Natural killer cell treated with Interleukin-12 subunit alpha and Interleukin-12 subunit beta and Interleukin-15 and Interleukin-18, amount 100 ng/mL, for 72 hours (primary cell): ENCODE results near the gene ATF1. TPM values are rescaled to one million over a fixed set of nuclear protein-coding genes. Genes with fewer than 3 reads are reported as not detected.
"Not testable (repeated sequence)": the region's sequence is repeated elsewhere in the genome, so short reads cannot be mapped to it uniquely, and the experiment has no call there.

ENCODE experiments used
- ATAC-seq, 2 donors: fragments of 150-1000 bp; cut with Tn5 transposase in 1 of 2; sonication (Bioruptor Pico), chemical (Tn5 transposase) in 1 of 2; 2 replicates each; pipeline ENCODE4 v1.10.0; 2021
- DNase-seq: peaks from one replicate; pipeline ENCODE4 v3.0.0; 2022; ENCODE audit warnings: low spot score
- H3K27ac Mint-ChIP-seq, 2 donors: 1 replicate in 1 of 2; 2 replicates in 1 of 2; pipeline ENCODE4 v1.8.0; 2022; ENCODE audit warnings: mixed read lengths in 2 of 2, mild to moderate bottlenecking in 1 of 2, moderate library complexity in 1 of 2
- H3K27me3 Mint-ChIP-seq, 2 donors: 1 replicate in 1 of 2; 2 replicates in 1 of 2; pipeline ENCODE4 v1.8.0; 2022; ENCODE audit warnings: mixed read lengths in 2 of 2
- H3K36me3 Mint-ChIP-seq: one replicate; pipeline ENCODE4 v1.8.0; 2022; ENCODE audit warnings: mixed read lengths
- H3K4me1 Mint-ChIP-seq, 2 donors: 1 replicate in 1 of 2; 2 replicates in 1 of 2; pipeline ENCODE4 v1.8.0; 2022; ENCODE audit warnings: low read depth in 2 of 2, mixed read lengths in 2 of 2, mild to moderate bottlenecking in 1 of 2
- H3K4me3 Mint-ChIP-seq: one replicate; pipeline ENCODE4 v1.8.0; 2022; ENCODE audit warnings: mixed read lengths
- H3K9me3 Mint-ChIP-seq: 2 replicates; pipeline ENCODE4 v1.8.0; 2022; ENCODE audit warnings: mixed read lengths
- total RNA-seq, 2 donors: library from RNA; stranded (reverse); gene quantifications; one replicate each; pipeline ENCODE4 v1.2.3, GENCODE V29; 2022

ATF1 gene
- total RNA-seq, 2 donors from 2014 or later = 35.4 to 37.3 TPM

DNA sequence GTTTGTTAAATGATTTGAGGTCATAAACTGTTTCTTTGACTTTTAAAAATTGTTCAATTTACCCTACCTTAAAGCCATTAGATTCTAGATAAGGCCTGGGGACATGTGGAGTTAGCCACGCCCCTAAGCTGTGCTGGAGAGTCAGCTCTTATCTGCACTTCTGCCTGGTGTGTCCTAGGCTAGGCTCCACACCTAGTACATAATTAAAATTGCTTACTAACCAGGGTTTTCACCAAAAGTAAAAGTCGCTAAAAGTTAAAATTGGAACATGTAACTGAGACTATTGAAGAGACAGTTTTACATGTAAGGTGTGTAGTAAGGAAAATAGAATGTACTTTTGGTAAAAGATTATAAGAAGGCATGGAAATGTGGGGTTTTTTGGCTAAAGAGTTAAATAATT lies 4.9 kb downstream of the ATF1 start:
- not testable (repeated sequence) for DNase-seq, H3K27me3 Mint-ChIP-seq, H3K4me3 Mint-ChIP-seq, H3K9me3 Mint-ChIP-seq, H3K36me3 Mint-ChIP-seq, ATAC-seq, H3K27ac Mint-ChIP-seq
- peaks cover 10 to 25% of the 10 kb centered on the region in 2 donors for H3K4me1 Mint-ChIP-seq

GRCh38 chr12:50771409-50771808 lies 7.5 kb downstream of the ATF1 start:
- no peaks in the 10 kb centered on the region for H3K27me3 Mint-ChIP-seq
- H3K9me3 Mint-ChIP-seq = no peaks in the 10 kb centered on the region
- H3K36me3 Mint-ChIP-seq = peaks cover 4% of the 10 kb centered on the region
- ATAC-seq = no peak
- DNase-seq = no peak
- H3K4me3 Mint-ChIP-seq = no peak overlapping the region
- H3K4me1 Mint-ChIP-seq = peaks cover 0 to 17% of the 10 kb centered on the region in 2 donors
- no peak overlapping the region for H3K27ac Mint-ChIP-seq

DNA sequence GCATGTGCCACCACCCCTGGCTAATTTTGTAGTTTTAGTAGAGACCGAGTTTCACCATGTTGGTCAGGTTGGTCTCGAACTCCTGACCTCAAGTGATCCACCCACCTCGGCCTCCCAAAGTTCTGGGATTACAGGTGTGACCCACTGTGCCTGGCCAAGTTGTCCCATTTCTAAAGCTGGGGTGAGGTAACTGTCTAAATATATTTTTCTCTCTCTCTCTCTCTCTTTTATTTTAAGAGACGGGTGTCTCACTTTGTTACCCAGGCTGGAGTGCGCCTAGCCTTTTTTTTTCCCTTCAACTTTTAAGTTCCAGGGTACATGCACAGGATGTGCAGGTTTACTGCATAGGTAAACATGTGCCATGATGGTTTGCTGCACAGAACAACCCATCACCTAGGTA lies 8.6 kb downstream of the ATF1 start:
- DNase-seq (no peak), ATAC-seq (no peak)
- H3K9me3 Mint-ChIP-seq = no peaks in the 10 kb centered on the region
- no peak overlapping the region for H3K4me3 Mint-ChIP-seq
- H3K27ac Mint-ChIP-seq = no peak overlapping the region
- no peaks in the 10 kb centered on the region for H3K27me3 Mint-ChIP-seq
- H3K36me3 Mint-ChIP-seq = peaks cover 4% of the 10 kb centered on the region
- H3K4me1 Mint-ChIP-seq = peaks cover 0 to 14% of the 10 kb centered on the region in 2 donors

GRCh38 chr12:50772877-50773276 lies 9.0 kb downstream of the ATF1 start:
- Mint-ChIP-seq H3K9me3 (no peaks in the 10 kb centered on the region), H3K4me3 (no peak overlapping the region), H3K27ac (no peak overlapping the region), H3K27me3 (no peaks in the 10 kb centered on the region), H3K4me1 (peaks cover 0 to 14% of the 10 kb centered on the region in 2 donors), H3K36me3 (peaks cover 4% of the 10 kb centered on the region)
- no peak for ATAC-seq
- no peak for DNase-seq

GRCh38 chr12:50775251-50775650 lies 11.3 kb downstream of the ATF1 start:
- Mint-ChIP-seq H3K9me3 (no peaks in the 10 kb centered on the region), H3K4me3 (no peak overlapping the region), H3K27me3 (no peaks in the 10 kb centered on the region)

GRCh38 chr12:50776749-50777728 lies 13.1 kb downstream of the ATF1 start:
- no peak for ATAC-seq
- Mint-ChIP-seq H3K9me3 (no peaks in the 10 kb centered on the region), H3K27me3 (no peaks in the 10 kb centered on the region), H3K27ac (no peak overlapping the region), H3K4me3 (no peak overlapping the region), H3K4me1 (peaks cover 4 to 12% of the 10 kb centered on the region in 2 donors), H3K36me3 (no peaks in the 10 kb centered on the region)
- DNase-seq = no peak

More at GRCh38 chr12:50775251-50775650, 11.3 kb downstream of the ATF1 start:
- no peak for DNase-seq
- H3K4me1 Mint-ChIP-seq = peaks cover 4 to 16% of the 10 kb centered on the region in 2 donors
- no peak for ATAC-seq
- H3K27ac Mint-ChIP-seq = no peak overlapping the region
- peaks cover 4% of the 10 kb centered on the region for H3K36me3 Mint-ChIP-seq

DNA sequence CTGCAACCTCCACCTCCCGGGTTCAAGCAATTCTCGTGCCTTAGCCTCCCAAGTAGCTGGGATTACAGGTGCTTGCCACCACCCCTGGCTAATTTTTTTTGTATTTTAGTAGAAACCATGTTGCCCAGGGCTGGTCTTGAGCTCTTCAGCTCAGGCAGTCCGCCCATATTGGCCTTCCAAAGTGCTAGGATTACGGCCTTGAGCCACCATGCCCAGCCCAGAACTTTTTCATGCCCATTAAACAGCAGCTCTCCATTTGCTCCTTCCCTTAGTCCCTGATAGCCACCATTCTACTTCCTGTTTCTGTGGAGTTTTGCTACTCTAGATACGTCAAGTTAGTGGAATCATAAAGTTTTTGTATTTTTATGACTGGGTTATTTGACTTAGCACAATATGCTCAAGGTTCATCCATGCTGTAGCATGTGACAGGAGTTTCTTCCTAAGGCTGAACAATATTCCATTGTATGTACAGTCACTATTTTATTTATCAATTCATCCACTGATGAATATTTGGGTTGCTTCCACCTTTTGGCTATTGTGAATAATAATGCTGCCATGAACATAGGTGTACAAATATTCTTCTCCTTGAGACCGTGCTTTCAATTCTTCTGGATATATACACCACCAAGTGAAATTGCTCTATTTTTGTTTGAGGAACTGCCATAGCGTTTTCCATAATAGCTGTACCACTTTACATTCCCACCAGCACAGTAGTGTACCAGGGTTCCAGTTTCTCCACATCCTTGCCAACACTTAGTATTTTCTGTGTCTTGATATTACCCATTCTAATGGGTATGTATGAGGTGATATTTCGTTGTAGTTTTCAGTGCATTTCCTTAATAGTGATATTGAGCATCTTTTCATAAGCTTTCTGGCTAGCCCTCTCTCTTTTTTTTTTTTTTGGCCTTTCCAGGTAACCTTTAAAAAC lies 15.0 kb downstream of the ATF1 start:
- no peak overlapping the region for H3K4me3 Mint-ChIP-seq
- H3K27me3 Mint-ChIP-seq = no peaks in the 10 kb centered on the region
- DNase-seq (no peak), ATAC-seq (no peak)
- H3K4me1 Mint-ChIP-seq = peaks cover 4 to 7% of the 10 kb centered on the region in 2 donors
- no peak overlapping the region for H3K27ac Mint-ChIP-seq
- H3K9me3 Mint-ChIP-seq = no peaks in the 10 kb centered on the region
- no peaks in the 10 kb centered on the region for H3K36me3 Mint-ChIP-seq

- H3K4me1 Mint-ChIP-seq = peaks cover 11 to 13% of the 10 kb centered on the region in 2 donors
- H3K36me3 Mint-ChIP-seq = no peaks in the 10 kb centered on the region
- H3K9me3 Mint-ChIP-seq = no peaks in the 10 kb centered on the region
- no peak overlapping the region for H3K4me3 Mint-ChIP-seq
- no peak for ATAC-seq
- no peak for DNase-seq
- H3K27me3 Mint-ChIP-seq = no peaks in the 10 kb centered on the region
- no peak overlapping the region for H3K27ac Mint-ChIP-seq
Observed at GRCh38 chr12:50780013-50780412, 16.1 kb downstream of the ATF1 start.

DNA sequence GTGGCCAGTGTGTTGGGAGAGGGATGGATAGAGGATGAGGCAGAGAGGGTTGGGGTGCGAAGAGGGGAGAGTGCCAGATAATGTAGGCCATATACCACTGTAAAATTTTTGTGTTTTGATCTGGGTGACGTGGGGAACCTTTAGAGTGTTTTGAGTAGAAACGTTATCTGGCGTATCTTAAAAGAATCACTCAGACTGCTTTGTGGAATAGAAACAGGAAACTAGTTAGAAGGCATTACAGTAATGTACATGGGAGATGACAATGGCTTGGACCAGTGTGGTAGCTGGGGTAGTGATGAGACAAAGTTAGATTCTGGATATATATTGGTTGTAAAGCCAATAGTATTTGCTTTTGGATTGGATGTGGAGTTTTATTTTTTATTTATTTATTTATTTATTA lies 20.6 kb downstream of the ATF1 start:
- H3K27ac Mint-ChIP-seq = no peak overlapping the region
- H3K27me3 Mint-ChIP-seq = no peaks in the 10 kb centered on the region
- no peak for ATAC-seq

DNA sequence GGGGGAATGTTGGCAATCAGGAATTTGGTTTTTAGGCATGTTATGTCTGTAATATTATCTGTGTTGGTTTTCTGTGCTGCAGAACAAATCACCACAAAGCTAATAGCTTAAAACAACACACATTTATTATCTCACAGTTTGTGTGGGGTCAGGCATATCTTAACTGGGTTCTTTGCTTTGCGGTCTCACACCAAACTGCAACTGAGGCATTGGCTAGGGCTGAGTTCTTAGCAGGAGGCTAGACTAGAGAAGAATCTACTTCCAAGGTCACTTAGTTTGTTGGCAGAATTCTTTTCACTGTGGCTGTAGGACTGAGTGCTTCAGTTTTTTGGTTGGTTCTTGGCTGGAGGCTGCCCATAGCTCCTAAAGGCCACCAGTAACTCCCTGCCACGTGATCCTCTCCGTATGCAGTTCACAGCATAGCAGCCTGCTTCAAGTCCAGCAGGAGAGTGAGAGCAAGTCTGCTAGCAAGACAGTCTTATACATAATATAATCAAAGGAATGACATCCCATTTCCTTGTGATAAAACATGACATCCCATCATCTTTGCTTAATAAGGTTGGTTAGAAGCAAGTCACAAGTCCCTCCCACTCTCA lies 21.6 kb downstream of the ATF1 start:
- ATAC-seq = no peak
- H3K4me1 Mint-ChIP-seq = peaks cover 14 to 18% of the 10 kb centered on the region in 2 donors
- H3K9me3 Mint-ChIP-seq = no peaks in the 10 kb centered on the region
- no peak overlapping the region for H3K27ac Mint-ChIP-seq
- no peak overlapping the region for H3K4me3 Mint-ChIP-seq
- DNase-seq = no peak
- H3K27me3 Mint-ChIP-seq = no peaks in the 10 kb centered on the region
- peaks cover 11% of the 10 kb centered on the region for H3K36me3 Mint-ChIP-seq

More for the DNA sequence above, 20.6 kb downstream of the ATF1 start:
- no peak for DNase-seq
- Mint-ChIP-seq H3K9me3 (no peaks in the 10 kb centered on the region), H3K4me1 (peaks cover 11 to 15% of the 10 kb centered on the region in 2 donors), H3K36me3 (peaks cover 11% of the 10 kb centered on the region), H3K4me3 (peak overlapping the region; percentile 5)

GRCh38 chr12:50786498-50787231 lies 22.8 kb downstream of the ATF1 start:
- no peak overlapping the region for H3K27ac Mint-ChIP-seq
- peaks cover 11% of the 10 kb centered on the region for H3K36me3 Mint-ChIP-seq
- peaks cover 22 to 27% of the 10 kb centered on the region in 2 donors for H3K4me1 Mint-ChIP-seq

DNA sequence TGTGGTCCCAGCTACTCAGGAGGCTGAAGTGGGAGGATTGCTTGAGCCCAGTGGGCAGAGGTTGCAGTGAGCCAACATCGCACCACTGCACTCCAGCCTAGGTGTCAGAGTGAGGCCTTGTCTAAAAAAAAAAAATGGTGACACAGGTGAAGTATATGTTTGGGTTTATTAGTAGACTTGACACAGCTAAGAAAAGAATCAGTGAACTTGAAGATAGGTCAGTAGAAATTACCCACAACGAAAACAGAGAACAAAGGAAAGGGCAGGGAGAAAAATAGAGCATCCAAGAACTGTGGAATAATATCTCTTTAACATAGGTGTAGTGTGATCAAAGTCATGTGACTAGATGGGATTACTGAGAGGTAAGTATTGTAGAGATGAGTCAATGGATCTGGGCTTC lies 23.7 kb downstream of the ATF1 start:
- Mint-ChIP-seq H3K27ac (no peak overlapping the region), H3K9me3 (no peaks in the 10 kb centered on the region), H3K4me3 (no peak overlapping the region), H3K4me1 (peaks cover 25 to 33% of the 10 kb centered on the region in 2 donors), H3K36me3 (peaks cover 11% of the 10 kb centered on the region), H3K27me3 (no peaks in the 10 kb centered on the region)
- ATAC-seq = no peak
- no peak for DNase-seq

More at GRCh38 chr12:50786498-50787231, 22.8 kb downstream of the ATF1 start:
- DNase-seq (no peak), ATAC-seq (no peak)
- H3K9me3 Mint-ChIP-seq = no peaks in the 10 kb centered on the region
- no peaks in the 10 kb centered on the region for H3K27me3 Mint-ChIP-seq
- H3K4me3 Mint-ChIP-seq = no peak overlapping the region

DNA sequence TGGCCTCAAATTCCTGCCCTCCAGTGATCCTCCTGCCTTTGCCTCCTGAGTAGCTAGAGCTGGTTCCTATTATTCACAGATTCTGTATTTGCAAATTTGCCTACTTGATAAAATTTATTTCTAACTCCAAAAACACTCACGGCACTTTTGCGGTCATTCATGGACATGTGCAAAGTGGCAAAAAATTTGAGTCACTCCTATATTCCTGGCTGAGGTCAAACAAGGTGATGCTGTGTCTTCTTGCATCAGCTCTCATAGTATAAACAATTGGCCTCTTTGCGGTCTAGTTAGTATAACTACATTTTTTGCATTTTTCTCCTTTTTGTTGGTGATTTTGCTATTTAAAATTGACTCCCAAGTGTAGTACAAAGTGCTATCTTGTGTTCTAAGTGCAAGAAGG lies 24.7 kb downstream of the ATF1 start:
- no peak overlapping the region for H3K4me3 Mint-ChIP-seq
- ATAC-seq (no peak), DNase-seq (no peak)
- H3K36me3 Mint-ChIP-seq = peaks cover 11% of the 10 kb centered on the region
- peak overlapping the region in 1 of 2 donors; percentile 27 for H3K27ac Mint-ChIP-seq
- H3K9me3 Mint-ChIP-seq = no peaks in the 10 kb centered on the region
- no peaks in the 10 kb centered on the region for H3K27me3 Mint-ChIP-seq
- H3K4me1 Mint-ChIP-seq = peaks cover 25 to 33% of the 10 kb centered on the region in 2 donors
